Activated B cell treated with CpG ODN at 0.5 μM for 24 hours (primary cell): ENCODE measurements around the gene TRAPPC2L. TPM values are rescaled to one million over a fixed set of nuclear protein-coding genes. Genes with fewer than 3 reads are reported as not detected.

Experiments used
- ATAC-seq: fragments of 200-7000 bp; cut with Tn5 transposase; one replicate; pipeline ENCODE4 v1.10.0; 2021; ENCODE audit warnings: low read depth, mild to moderate bottlenecking, moderate library complexity
- CTCF ChIA-PET: fragments of 350-600 bp; sonication (Branson Sonifier 250); formaldehyde crosslinking; loops from one replicate; lab custom pipeline; 2021; ENCODE audit warnings: antibody characterized with exemption; lab: Charles Lee
- POLR2A ChIA-PET: fragments of 350-600 bp; sonication (Branson Sonifier 250); formaldehyde crosslinking; loops from one replicate; lab custom pipeline; 2021; ENCODE audit warnings: antibody characterized with exemption; lab: Charles Lee
- DNase-seq: peaks from one replicate; pipeline ENCODE4 v3.0.0; 2022
- H3K27ac Mint-ChIP-seq: one replicate; pipeline ENCODE4 v1.8.0; 2020; ENCODE audit warnings: mixed read lengths
- H3K27me3 Mint-ChIP-seq: one replicate; pipeline ENCODE4 v1.8.0; 2021; ENCODE audit warnings: mixed read lengths
- H3K36me3 Mint-ChIP-seq: one replicate; pipeline ENCODE4 v1.8.0; 2021; ENCODE audit warnings: low read depth, mixed read lengths
- H3K4me1 Mint-ChIP-seq: one replicate; pipeline ENCODE4 v1.8.0; 2021; ENCODE audit warnings: mixed read lengths
- H3K4me3 Mint-ChIP-seq: one replicate; pipeline ENCODE4 v1.8.0; 2020; ENCODE audit warnings: mild to moderate bottlenecking, mixed read lengths
- H3K9me3 Mint-ChIP-seq: one replicate; pipeline ENCODE4 v1.8.0; 2020; ENCODE audit warnings: mixed read lengths
- CTCF ChIP-seq: fragments of 200-600 bp; IDR thresholded peaks from one replicate; pipeline ENCODE4 v1.8.0; 2022; ENCODE audit warnings: antibody characterized with exemption, mild to moderate bottlenecking
- intact Hi-C: fragments of 100-400 bp; cut with micrococcal nuclease; formaldehyde crosslinking; loops from one replicate; pipeline ENCODE4 v1.15.1; 2024
- total RNA-seq: library from RNA; stranded (reverse); gene quantifications from 2 replicates; pipeline ENCODE4 v1.2.3, GENCODE V29; 2022

Gene TRAPPC2L
- total RNA-seq, 1 donor from 2014 or later: 38.7 TPM

- H3K27ac Mint-ChIP-seq: no peak overlapping the region
- no peak for TF ChIP-seq CTCF
- no peaks in the 10 kb centered on the region for H3K27me3 Mint-ChIP-seq
- no peak for DNase-seq
- peaks cover 2% of the 10 kb centered on the region for H3K4me1 Mint-ChIP-seq
- H3K9me3 Mint-ChIP-seq: no peaks in the 10 kb centered on the region
- no peak overlapping the region for H3K4me3 Mint-ChIP-seq
- POLR2A ChIA-PET: no interaction called here
- no peak for ATAC-seq
- intact Hi-C loops: no loop called here
- CTCF ChIA-PET: no interaction called here
- H3K36me3 Mint-ChIP-seq: peaks cover 22% of the 10 kb centered on the region
Measured at GRCh38 chr16:88847654-88848053, 9.3 kb upstream of the TRAPPC2L start.

DNA sequence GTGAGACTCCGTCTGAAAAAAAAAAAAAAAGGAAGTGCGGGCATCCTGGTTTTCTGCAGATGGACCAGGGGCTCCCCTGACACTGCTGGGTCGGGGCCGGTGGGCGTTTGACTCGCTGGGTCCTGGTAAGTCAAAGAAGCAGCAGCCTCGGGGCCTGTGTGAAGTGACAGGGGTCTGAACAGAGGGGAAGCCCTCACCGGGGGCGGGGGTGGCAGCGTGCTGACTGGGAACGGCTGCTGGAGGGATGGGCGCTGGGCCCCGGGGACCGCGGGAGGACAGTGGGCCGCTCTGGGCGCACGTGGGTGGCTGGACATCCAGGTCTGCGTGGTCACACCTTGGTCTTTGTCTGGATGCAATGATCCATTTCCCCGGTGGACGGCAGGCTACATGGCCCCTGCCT lies 8.4 kb upstream of the TRAPPC2L start:
- Mint-ChIP-seq H3K4me3 (no peak overlapping the region), H3K9me3 (no peaks in the 10 kb centered on the region), H3K4me1 (peaks cover 2% of the 10 kb centered on the region), H3K36me3 (peaks cover 16% of the 10 kb centered on the region), H3K27me3 (no peaks in the 10 kb centered on the region), H3K27ac (no peak overlapping the region)
- intact Hi-C loops: no loop called here
- ATAC-seq (no peak), DNase-seq (no peak)
- ChIA-PET CTCF (no interaction called here), POLR2A (no interaction called here)
- no peak for TF ChIP-seq CTCF

- ChIA-PET CTCF (interaction anchor here (0.8 kb wide), 1 partner anchor 113 kb away, joined by 3 read pairs; no protein-coding TSS in a partner anchor), POLR2A (no interaction called here)
- Mint-ChIP-seq H3K36me3 (peaks cover 16% of the 10 kb centered on the region), H3K27ac (no peak overlapping the region), H3K4me3 (no peak overlapping the region), H3K27me3 (no peaks in the 10 kb centered on the region), H3K4me1 (peaks cover 15% of the 10 kb centered on the region), H3K9me3 (no peaks in the 10 kb centered on the region)
- intact Hi-C loops: no loop called here
- ATAC-seq (no peak), DNase-seq (no peak)
- TF ChIP-seq CTCF: no peak
Measured at GRCh38 chr16:88850531-88851199, 6.3 kb upstream of the TRAPPC2L start.

DNA sequence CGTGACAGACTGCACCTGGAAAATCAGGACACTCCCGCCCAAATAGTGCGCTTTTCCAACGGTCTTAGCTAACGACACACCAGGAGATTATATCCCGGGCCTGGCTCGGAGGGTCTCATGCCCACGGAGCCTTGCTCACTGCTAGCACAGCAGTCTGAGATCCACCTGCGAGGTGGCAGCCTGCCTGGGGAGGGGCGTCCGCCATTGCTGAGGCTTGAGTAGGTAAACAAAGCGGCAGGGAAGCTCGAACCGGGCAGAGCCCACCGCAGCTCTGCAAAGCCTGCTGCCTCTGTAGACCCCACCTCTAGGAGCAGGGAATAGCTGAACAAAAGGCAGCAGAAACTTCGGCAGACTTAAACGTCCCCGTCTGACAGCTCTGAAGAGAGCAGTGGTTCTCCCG lies 5.3 kb upstream of the TRAPPC2L start:
- H3K4me3 Mint-ChIP-seq: no peak overlapping the region
- DNase-seq: no peak
- peaks cover 19% of the 10 kb centered on the region for H3K4me1 Mint-ChIP-seq
- intact Hi-C loops: no loop called here
- H3K27me3 Mint-ChIP-seq: no peaks in the 10 kb centered on the region
- CTCF ChIA-PET: interaction anchor here (0.8 kb wide), 1 partner anchor 114 kb away, joined by 3 read pairs; no protein-coding TSS in a partner anchor
- TF ChIP-seq CTCF: no peak
- H3K36me3 Mint-ChIP-seq: peaks cover 14% of the 10 kb centered on the region
- no peak for ATAC-seq
- no peak overlapping the region for H3K27ac Mint-ChIP-seq
- POLR2A ChIA-PET: no interaction called here
- no peaks in the 10 kb centered on the region for H3K9me3 Mint-ChIP-seq

GRCh38 chr16:88853325-88853941 lies 3.5 kb upstream of the TRAPPC2L start:
- H3K27me3 Mint-ChIP-seq: no peaks in the 10 kb centered on the region
- no peak overlapping the region for H3K4me3 Mint-ChIP-seq
- CTCF ChIA-PET: no interaction called here
- H3K27ac Mint-ChIP-seq: no peak overlapping the region
- ATAC-seq (no peak), DNase-seq (no peak)
- TF ChIP-seq CTCF: no peak
- POLR2A ChIA-PET: interaction anchor here (0.5 to 0.6 kb wide), 2 partner anchors 631 to 1074 kb away, joined by 4 to 5 read pairs; no protein-coding TSS in a partner anchor
- peaks cover 16% of the 10 kb centered on the region for H3K36me3 Mint-ChIP-seq
- no peaks in the 10 kb centered on the region for H3K9me3 Mint-ChIP-seq
- H3K4me1 Mint-ChIP-seq: peaks cover 30% of the 10 kb centered on the region
- intact Hi-C loops: no loop called here
